HG03571 (cell line): ENCODE measurements around the gene NEDD4.
"Not testable (repeated sequence)": the region's sequence is repeated elsewhere in the genome, so short reads cannot be mapped to it uniquely, and the experiment has no call there.

Source experiments
- ATAC-seq: cut with Tn5 transposase; IDR thresholded peaks from one replicate; pipeline ENCODE4 v1.9.1; 2021; ENCODE audit not compliant: unreplicated experiment

Gene NEDD4

DNA sequence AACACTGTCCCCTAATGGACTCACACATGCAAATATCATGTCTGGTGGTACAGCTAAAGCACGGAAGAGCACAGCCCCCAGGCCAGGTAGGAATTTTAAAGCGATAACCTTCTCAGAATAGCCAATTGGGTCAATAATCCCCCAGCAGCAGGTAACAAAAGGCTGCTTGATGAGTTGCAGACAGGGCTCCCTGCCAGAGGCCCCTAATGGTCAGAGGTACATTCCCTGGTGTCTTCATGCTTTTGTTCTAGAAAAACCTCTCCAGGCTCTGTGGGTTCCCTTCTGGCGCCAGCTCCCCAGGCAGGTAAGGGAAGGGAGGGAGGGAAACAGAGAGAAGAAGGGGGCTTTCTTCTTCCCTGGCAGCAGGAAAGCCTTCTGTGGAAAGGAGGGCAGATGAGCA lies 207.1 kb downstream of the NEDD4 start:
- ATAC-seq: no peak

DNA sequence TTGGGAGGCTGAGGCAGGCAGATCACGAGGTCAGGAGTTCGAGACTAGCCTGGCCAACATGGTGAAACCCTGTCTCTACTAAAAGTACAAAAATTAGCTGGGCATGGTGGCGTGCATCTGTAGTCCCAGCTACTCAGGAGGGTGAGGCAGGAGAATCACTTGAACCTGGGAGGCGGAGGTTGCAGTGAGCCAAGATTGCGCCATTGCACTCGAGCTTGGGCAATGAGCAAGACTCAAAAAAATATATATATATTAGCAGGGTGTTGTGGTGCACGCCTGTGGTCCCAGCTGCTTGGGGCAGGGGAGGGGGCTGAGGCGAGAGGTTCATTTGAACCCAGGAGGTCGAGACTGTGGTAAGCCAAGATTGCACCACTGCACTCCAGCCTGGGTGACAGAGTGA lies 207.8 kb downstream of the NEDD4 start:
- not testable (repeated sequence) for ATAC-seq

GRCh38 chr15:55784286-55784685 lies 209.1 kb downstream of the NEDD4 start:
- ATAC-seq: no peak

GRCh38 chr15:55782901-55783300 lies 210.5 kb downstream of the NEDD4 start:
- no peak for ATAC-seq

DNA sequence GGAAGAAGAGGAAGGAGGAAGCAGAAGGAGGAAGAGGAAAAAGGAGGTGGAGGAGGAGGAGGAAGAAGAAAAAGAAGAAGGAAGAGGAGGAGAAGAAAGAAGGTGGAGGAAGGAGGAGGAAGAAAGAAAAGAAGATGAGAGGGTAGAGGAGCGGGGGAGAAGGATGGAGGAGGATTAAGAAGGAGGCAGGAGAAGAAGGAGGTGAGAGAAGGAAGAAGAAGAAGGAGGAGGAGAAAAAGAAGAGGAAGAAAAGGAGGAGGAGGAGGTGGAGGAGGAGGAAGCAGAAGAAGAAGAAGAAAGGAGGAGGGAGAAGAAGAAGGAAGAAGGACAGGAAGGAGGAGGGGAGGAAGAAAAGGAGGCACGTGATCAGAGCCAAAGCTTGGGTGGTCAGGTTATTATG lies 213.1 kb downstream of the NEDD4 start:
- ATAC-seq: no peak

DNA sequence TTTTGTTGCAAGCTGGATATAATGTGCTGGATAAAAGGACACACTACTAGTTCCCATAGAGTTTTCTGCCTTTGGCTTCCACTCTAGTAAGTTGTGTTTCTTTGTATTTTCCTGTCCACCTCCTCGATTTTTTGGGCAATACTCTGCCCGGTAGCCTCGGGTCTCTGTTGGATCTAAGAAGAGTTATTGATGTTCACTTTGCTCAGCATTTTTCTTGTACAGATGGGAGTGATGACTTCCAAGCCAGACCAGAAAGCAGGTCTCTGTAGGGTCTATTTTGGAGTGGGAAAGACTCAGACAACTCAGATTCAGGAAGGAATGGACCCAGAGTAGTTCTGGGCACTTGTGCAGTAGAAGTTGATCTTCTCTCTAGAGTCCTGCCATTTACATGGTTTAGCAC lies 214.5 kb downstream of the NEDD4 start:
- no peak for ATAC-seq
